Measurements from ENCODE around the gene ERG.

ERG gene

GRCh38 chr21:38470755-38471154 is 27.5 kb downstream of the ERG start:
- DNase-seq, result no peak

GRCh38 chr21:38469642-38470041 is 28.6 kb downstream of the ERG start:
- DNase-seq, result no peak

DNA sequence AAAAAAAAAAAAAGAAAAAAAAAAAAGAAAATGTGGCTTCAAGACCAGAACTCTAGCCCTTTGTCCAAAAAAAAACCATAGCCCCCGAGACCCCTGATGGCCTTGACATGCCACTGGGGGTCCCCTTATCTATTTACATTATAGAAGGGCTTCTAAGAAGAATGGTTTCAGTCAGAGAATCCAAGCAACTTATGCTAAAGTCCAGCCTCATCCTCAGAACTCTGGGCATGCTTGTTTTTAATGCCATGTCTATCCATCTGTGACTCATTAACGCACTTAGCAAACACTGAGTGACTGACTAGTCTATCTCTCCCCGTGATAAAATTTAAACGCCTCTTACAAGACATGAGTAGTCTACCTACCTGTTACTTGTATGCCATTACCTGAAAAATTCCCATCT is 29.3 kb downstream of the ERG start:
- no peak for DNase-seq

GRCh38 chr21:38467911-38468310 is 30.4 kb downstream of the ERG start:
- no peak for DNase-seq

GRCh38 chr21:38467374-38467773 is 30.9 kb downstream of the ERG start:
- no peak for DNase-seq

DNA sequence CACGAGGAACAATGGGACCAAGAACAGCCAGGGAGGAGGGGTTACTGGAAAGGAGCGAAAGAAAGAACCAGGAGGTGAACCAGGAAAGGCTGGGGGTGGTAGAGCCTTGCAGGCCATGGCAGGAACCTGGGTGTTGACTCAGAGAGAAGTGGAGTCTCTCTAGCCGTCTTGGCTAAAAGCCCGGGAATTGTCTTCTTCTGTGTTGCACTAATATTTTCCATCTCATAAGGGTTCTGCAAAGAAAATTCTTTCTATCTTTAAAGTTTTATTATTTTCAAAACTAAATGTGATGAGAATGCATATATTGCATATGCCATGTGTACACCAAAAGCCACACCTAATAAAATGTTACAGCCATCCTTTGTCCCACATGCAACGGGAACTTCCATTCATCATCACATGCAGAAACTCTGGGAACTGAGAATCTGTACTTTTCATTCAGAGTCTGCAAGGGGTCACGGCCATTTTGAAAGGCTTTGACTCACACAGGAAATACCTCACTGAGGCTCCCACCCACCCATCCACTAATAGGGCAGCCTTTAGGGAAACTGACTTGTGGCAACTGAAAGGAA is 38.0 kb downstream of the ERG start:
- DNase-seq, result no peak

DNA sequence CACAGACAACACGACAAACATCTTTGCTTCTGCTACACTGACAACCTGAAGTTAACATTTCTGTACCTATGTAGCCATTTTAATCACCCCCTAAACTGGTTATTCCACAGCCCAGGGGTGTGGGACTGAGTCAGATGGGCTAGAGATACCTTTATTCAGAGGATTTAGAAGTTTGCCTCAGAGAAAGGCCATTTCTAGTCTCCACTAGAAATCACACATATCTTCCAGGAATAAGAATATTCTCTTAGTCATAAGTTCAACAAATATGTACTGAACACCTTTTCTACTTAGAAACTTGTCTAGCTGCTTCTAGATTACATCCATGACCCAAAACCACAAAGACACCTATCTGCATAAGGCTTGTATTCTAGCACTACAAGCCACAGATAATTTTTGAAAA is 38.8 kb downstream of the ERG start:
- no peak for DNase-seq

DNA sequence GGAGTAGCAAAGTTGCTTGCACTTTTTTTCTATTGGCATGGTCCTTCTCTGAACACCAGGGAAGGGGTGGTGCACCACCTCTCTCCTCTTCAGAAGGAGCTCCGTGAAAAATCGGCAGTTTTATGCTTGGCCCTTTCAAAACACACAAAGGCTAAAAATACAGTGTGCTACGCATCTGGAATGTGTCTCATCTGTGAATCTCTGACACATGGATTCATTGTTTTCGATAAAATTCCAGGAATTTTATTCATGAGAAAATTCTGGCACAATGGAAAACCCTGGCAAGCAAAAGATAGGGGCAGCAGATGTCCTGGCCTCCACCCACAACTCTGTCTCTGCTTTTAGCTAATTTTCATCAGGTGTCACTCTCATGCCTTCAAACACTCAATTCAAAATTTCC is 42.9 kb downstream of the ERG start:
- DNase-seq, result no peak

DNA sequence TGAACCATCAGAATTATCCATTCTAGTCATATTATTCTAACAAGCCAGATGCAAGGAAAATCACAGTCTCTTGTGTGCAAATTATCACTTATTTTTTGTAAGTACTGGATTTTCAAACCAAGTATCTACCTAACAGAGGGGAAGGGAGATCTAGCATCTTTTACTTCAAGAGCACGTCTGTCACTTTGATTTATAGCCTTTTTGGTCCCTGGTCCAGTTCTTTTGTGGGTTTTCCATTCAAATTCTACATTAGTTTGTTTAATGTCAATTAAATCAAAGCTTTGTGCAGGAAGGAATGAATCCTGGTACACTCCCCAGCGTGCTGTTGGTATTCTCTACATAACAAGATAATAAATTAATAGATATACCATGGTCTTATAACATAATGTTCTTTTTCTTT is 43.6 kb downstream of the ERG start:
- no peak for DNase-seq

DNA sequence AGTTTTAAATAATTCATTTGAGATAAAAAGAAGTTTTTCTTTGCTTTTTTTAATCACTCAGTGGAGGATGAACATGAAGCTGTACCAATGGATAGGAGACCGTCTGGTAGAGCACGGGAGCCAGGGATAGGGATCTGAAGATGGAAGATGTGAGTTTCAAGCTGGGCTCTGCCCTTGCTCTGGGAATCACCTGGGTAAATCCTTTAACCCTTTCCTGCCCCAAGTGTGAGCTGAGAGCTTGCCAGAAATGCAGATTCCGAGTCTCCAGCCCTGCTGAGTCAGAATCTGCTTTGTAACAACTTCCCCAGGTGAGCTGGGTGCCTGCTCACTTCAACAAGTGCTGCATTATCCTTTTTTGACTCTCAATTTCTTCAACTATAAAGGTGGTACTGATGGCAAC is 44.1 kb downstream of the ERG start:
- no peak for DNase-seq

DNA sequence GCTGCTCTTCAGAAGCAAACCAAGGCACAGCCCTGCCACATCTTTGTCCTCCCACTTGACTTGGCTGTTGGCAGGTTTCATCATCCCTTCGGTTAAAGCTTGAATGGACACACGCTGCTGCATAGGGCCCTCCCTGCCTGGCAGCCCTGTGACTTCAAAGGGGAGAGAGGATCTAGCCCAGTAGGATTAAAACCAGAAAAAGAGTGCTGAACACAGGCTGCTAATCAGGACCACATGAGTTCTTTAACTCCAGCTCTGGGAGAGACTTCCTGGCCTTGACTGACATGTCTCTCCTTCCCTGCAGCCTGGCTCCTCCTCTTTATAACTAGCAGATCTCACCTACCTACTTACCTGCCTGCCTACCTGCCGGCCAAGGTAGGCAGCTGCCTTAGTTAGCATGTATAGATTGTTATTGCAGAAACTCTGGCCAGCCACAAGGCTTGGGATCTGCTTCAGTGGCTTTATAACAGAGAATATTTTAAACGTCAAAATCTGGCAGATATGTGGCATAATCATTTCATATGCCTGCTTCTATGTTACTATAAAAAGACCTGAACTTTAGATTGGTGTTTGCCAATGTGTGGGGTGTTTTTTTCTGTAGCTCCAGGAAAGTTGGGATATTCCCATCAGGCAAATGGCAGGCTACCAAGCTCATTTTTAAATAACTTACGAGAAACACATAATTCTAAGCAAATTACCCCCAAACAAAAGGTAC is 49.4 kb downstream of the ERG start:
- no peak for DNase-seq

DNA sequence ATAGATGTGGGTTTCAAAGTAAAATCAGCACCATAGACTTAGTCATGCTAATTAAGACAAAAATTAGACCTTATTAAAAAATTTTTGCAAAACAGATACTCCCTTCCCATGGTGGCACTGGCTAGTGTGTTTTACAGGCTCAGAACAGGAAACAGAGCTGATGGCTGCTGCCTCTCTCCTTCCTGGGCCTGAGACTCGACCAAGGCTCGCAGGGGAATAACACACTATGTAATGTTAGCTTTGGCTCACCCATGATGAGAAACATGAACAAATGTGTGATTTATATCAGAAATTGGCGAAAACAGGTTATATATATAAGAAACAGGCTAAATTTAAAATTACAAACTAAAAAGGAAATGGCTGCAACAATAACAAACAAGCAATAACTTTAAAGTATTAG is 50.7 kb downstream of the ERG start:
- no peak for DNase-seq

DNA sequence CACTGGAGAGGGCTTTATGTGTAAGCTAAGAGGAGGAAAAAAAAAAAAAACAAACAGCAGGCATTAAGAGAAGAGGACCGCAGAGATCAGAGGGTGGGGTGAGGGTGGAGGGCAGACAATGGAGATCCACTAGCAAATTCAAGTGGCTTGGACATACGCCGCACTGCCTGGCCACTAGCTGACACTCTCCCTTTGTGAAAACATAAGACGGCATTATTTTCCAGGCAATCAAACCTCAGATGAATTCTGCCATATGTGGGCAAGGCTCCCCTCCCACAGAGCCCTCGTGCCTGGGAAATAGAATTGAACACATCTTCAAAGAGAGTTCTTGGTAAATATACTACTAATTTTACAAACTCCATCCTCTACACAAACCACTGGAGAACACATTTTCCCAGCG is 53.6 kb downstream of the ERG start:
- no peak for DNase-seq

DNA sequence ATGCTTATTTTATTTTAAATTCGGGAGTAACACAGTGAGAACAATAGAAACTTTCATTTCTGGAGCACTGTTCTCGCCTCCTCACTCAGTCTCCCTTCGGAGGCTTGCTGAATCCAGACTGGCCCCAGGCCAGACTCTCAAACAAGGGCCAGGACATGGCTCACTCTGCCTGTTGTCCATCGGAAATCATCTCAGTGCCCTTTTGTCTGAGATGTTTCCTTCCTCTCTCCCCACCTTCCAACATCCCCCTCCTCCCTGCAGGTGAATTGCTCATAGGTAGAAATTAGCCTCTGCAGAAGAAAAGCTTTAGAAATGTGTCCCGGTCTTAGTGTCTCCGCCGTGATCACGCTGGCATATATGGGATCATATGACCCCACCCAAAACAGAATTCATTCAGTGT is 55.2 kb downstream of the ERG start:
- DNase-seq, result no peak

GRCh38 chr21:38441153-38441552 is 57.1 kb downstream of the ERG start:
- DNase-seq, result no peak

GRCh38 chr21:38440746-38441145 is 57.5 kb downstream of the ERG start:
- DNase-seq, result no peak

- no peak for DNase-seq
These were observed 58.3 kb downstream of the ERG start for GRCh38 chr21:38439957-38440356.

- no peak for DNase-seq
These were observed 58.9 kb downstream of the ERG start for GRCh38 chr21:38439426-38439825.

DNA sequence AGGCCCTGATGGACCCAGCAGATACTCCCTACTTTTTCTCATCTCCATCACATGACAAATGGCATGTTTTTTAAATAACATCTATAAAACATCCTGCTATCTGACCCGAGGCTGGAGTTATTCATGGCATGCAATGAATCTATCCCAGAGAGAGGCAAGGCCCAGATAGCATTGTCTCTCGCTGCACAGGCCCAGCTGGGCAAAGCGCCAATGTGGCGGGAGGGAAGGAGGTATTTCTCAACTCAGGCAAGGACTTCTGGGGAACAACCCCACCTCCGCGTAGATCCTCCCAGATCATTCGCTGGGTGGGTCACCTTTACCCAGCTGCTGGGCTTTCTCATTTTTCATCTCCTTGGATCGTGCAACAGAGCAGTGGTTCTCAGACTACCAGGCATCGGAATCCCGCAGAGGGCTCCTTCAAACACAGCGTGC is 59.8 kb downstream of the ERG start:
- no peak for DNase-seq

DNA sequence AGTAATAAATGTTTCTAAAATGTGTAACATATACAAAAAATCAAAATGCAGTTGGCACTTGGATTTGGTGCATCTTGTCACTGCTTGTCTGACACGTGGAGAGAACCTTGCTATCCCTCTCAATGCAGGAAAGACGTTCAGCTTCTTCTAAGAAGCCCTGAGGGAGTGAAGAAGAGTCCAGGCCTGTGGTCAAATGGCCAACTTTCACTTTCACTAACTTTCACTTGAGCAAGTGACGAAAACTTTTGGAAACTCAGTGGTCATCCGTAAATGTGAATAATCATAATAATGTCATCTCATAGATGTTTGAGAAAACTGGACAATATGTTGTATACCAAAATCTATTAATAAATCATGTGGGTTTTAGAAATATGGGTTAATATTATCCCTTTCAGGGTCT is 61.9 kb downstream of the ERG start:
- no peak for DNase-seq

DNA sequence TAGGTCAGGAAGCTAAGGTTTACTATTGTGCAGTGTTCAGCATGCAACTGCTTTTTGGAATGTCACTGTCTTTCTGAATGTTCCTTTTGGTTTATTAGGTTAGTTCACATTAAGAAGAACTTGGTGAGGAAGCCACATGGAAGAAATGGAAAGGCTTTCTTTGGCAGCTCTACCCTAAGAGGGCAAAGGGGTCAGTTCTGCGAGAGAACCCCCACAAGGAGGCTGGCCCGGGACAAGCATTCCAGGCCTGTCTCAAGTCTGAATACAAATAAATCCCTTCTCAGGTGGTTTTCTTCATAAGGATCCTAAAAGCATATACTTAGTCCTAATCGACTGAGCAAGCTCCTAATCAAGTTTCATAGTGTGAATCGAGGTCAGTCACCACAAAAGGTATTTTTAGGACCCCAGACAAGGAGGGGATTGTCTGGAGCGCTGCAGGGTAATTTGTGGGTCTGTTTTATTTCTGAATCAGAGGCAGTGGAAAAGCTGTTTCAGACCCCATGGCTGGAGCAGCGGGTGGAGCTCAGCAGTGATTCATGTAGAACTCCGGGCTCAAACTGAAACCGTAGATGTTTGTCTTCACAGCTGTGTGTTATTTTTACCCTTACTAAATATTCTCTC is 63.3 kb downstream of the ERG start:
- DNase-seq, result no peak

DNA sequence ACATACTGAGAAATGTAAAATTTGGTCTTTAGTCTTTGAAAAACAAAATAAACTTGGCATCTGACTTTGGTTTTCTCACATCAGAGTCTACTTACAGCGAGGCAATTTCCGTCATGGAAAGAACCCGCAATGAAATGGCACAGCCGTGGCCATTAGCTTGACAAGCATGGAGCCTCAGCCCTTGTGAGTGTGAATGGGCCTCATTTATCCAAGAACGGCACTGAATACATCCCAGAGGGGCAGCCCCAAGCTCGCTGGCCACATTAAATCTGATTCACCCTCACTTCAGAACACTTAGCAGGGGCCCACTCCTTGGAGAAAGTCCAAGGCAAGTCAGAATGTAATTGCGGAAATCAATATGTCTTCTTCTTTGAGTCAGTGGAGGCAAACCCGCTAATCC is 64.8 kb downstream of the ERG start:
- DNase-seq, result no peak

GRCh38 chr21:38430401-38430984 is 67.8 kb downstream of the ERG start:
- DNase-seq, result no peak

DNA sequence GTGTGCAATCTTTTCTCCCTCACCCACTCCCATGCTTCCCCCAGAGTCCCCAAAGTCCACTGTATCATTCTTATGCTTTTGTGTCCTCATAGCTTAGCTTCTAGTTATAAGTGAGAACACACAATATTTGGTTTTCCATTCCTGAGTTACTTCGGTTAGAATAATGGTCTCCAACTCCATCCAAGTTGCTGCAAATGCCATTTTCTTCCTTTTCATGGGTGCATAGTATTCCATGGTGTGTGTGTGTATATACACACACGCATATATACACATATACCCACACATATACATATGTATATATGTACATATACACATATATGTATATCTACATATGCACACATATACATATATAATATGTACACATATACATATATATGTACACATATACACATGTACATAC is 69.3 kb downstream of the ERG start:
- DNase-seq, result no peak

Measured in NCI-H187 treated with DMSO at 0.1 percent for 48 hours (cell line).